HG03280 (cell line): ENCODE results near the gene CEACAM4.
"Not testable (repeated sequence)": the region's sequence is repeated elsewhere in the genome, so short reads cannot be mapped to it uniquely, and the experiment has no call there.

Experiments
- ATAC-seq: cut with Tn5 transposase; IDR thresholded peaks from one replicate; pipeline ENCODE4 v1.9.1; 2021; ENCODE audit warnings: mild to moderate bottlenecking, moderate library complexity; ENCODE audit not compliant: unreplicated experiment

CEACAM4 gene

DNA sequence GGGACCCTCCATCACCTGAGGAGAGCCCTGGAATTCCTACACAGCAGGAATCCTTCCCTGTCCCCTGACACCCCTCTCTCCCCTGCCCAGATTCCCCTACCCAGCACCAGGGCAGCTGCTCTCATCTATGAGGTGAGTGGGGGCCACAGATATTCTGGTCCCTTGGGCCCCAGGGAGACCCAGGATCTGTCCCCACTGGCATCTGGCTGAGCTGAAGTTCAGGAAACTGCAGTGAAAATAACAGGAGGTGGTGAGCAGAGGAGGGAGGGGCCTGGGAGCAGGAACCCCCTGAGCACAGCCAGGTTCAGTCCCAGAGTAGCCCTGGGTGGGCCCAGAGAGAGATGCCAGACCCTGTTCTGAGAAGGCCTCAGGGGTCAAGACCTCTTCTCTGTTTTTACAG lies 40.8 kb downstream of the CEACAM4 start:
- ATAC-seq: no peak

- ATAC-seq: no peak
Measured at GRCh38 chr19:41584931-41585330, 41.9 kb downstream of the CEACAM4 start.

DNA sequence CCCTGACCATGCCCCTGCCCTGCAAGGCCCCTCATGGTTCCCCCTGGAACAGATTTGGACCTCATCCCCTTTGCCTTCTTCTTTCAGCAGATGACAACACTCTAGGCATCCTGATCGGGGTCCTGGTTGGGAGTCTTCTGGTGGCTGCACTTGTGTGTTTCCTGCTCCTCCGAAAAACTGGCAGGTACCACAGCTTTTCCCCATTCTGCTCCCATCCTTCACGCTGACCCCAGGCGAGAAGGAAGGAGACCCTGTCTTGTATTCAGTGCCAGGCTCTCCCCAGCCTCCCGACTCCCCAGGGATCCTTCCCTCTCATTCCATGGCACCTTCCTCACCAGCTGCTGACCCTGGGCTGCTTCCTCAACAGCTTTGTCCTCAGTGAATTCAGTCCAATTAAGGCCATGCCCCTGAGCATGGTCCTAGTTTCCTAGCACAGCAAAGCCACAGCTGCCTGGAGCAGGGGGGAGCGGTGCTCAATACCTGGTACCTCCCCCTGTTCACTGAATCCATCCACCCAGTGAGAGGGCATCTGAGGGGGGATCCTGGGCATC lies 42.5 kb downstream of the CEACAM4 start:
- no peak for ATAC-seq

GRCh38 chr19:41582577-41583182 lies 44.2 kb downstream of the CEACAM4 start:
- ATAC-seq: not testable (repeated sequence)

DNA sequence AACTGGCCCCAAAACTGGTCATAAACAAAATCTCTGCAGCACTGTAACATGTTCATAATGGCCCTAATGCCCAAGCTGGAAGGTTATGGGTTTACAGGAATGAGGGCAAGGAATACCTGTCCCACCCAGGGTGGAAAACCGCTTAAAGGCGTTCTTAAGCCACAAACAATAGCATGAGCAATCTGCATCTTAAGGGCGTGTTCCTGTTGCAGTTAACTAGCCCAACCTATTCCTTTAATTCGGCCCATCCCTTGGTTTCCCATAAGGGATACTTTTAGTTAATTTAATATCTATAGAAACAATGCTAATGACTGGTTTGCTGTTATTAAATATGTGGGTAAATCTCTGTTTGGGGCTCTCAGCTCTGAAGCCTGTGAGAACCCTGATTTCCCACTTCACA lies 45.8 kb downstream of the CEACAM4 start:
- not testable (repeated sequence) for ATAC-seq

DNA sequence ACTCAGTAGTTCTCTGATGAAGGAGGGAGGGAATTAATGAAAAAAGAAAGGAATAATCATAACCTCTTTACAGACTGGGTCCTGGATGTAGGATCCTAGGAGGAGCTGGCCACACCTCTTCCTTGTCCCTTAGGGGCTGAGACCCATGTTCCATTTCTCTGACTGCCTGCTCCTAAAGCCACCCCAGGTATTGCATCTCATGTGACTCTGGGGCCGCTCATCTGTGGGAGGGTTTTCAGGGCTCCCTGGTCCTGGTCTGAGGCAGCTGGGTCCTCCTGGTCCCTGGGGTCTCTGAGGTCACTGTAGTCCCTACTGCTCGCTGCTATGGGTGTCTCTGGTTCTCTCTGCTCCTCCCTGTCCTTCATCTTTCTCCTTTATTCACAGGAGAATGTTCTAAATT lies 48.0 kb downstream of the CEACAM4 start:
- ATAC-seq: no peak

DNA sequence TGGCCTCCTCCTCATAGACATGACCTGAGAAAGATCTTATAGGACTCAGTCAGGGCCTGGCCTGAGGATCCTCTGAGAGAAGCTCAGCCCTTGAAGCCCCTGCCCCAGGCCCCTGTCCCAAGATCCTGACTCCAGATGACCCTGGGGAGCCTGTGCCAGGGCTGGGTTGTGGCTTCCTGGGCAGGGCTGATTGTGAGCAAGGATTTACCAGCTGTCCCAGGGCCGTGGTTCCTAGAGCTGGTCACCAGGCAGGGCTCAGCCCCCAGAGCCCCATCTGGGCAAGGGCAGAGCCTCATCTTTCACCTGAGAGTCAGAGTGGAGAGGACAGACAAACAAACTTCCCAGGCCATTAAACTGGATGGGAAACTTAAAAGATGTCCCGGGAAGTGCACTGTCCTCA lies 49.0 kb downstream of the CEACAM4 start:
- ATAC-seq: no peak

DNA sequence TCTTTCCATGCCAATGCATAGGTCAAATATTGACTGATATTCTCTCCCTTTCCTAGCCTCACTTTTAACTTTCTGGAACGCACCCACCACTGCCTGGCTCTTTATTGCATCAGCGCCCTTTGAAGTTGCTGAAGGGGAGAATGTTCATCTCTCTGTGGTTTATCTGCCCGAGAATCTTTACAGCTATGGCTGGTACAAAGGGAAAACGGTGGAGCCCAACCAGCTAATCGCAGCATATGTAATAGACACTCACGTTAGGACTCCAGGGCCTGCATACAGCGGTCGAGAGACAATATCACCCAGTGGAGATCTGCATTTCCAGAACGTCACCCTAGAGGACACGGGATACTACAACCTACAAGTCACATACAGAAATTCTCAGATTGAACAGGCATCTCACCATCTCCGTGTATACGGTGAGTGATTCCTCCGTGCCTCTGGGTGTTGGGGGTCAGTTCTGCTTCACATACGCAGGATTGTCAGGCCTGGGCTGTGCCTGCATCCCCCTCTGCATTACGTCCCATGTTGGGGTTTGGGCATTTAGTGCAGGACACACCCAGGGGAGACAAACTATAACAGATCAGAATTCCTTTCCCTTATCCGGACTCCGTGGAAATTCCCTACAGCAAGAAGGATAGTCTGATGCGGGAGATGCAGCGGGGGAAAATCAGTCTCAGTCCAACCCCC lies 49.6 kb downstream of the CEACAM4 start:
- ATAC-seq: no peak

DNA sequence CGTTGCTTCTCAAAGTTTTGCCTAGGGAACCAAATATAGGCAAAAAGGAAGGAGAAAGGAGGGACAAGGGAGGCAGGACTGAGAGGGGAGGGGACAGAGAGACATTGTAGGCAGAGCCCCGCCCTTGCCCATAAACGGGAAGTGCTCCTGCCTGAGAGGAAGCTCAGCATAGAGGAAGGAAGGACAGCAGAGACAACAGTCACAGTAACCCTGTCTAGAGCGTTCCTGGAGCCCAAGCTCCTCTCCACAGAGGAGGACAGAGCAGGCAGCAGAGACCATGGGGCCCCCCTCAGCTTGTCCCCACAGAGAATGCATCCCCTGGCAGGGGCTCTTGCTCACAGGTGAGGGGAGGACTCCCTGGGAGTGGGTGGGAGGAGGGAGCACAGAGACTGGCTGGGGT lies 50.9 kb downstream of the CEACAM4 start, which contains the start of gene CEACAM21:
Gene CEACAM21 (plus strand): TSS at position 169 of the 400 bp plus-strand sequence. CDS start 109 bp downstream, at position 278.
- peak; percentile 63 for ATAC-seq

GRCh38 chr19:41570639-41571112 lies 56.2 kb downstream of the CEACAM4 start:
- peak; percentile 57 for ATAC-seq

- ATAC-seq: no peak
Measured at GRCh38 chr19:41570179-41570578, 56.7 kb downstream of the CEACAM4 start.

- no peak for ATAC-seq
Measured at GRCh38 chr19:41569481-41570150, 57.3 kb downstream of the CEACAM4 start.
